SH-SY5Y (cell line): ENCODE results near the gene FAM118B.

Source experiments
- GATA2 ChIP-seq: IDR thresholded peaks from 2 replicates; pipeline ENCODE4 v1.6.1; 2011; ENCODE audit warnings: mild to moderate bottlenecking, low read depth, low read length
- GATA3 ChIP-seq: IDR thresholded peaks from 2 replicates; pipeline ENCODE4 v1.6.1; 2011; ENCODE audit warnings: low read depth, mild to moderate bottlenecking, low read length, moderate library complexity

DNA sequence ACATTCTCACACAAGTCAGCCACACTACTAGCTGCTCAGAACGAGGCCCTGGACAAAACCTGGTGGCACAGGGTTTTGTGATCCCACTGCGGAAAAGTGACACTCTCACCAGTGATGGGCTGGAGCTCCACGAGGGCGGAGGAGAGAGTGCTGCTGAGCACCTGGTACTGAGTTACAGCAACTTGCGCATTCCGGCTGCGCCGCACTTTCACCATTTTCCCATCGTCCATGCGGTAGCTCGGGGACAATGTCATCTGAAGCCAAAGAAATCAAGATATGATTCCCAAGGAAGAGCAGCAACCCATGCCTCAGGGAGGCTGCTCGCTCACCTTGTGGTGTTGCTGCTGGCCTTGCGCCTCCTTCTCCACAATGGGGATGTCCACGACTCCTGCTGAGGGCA, 6.2 kb upstream of the FAM118B start:
- no peak for TF ChIP-seq GATA3
- TF ChIP-seq GATA2, result no peak
